Dermis microvascular lymphatic vessel endothelial cell (primary cell): ENCODE results near the gene DPY19L3. TPM values are rescaled to one million over a fixed set of nuclear protein-coding genes. Genes with fewer than 3 reads are reported as not detected.
"Not testable (repeated sequence)": the region's sequence is repeated elsewhere in the genome, so short reads cannot be mapped to it uniquely, and the experiment has no call there.

Source experiments
- DNase-seq, 2 donors: peaks; one replicate each; pipeline versions ENCODE4 v3.0.0 to v3.0.0-alpha.2; 2010; ENCODE audit warnings: low read depth in 2 of 2
- total RNA-seq: library from RNA; depleted of rRNA; stranded (reverse); fragments of >200 nt; gene quantifications from 2 replicates; pipeline ENCODE4 v1.2.1, GENCODE V29; 2014

DPY19L3 gene, protein sequence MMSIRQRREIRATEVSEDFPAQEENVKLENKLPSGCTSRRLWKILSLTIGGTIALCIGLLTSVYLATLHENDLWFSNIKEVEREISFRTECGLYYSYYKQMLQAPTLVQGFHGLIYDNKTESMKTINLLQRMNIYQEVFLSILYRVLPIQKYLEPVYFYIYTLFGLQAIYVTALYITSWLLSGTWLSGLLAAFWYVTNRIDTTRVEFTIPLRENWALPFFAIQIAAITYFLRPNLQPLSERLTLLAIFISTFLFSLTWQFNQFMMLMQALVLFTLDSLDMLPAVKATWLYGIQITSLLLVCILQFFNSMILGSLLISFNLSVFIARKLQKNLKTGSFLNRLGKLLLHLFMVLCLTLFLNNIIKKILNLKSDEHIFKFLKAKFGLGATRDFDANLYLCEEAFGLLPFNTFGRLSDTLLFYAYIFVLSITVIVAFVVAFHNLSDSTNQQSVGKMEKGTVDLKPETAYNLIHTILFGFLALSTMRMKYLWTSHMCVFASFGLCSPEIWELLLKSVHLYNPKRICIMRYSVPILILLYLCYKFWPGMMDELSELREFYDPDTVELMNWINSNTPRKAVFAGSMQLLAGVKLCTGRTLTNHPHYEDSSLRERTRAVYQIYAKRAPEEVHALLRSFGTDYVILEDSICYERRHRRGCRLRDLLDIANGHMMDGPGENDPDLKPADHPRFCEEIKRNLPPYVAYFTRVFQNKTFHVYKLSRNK
- total RNA-seq = 18.6 and 30.1 TPM in 2 replicates

DNA sequence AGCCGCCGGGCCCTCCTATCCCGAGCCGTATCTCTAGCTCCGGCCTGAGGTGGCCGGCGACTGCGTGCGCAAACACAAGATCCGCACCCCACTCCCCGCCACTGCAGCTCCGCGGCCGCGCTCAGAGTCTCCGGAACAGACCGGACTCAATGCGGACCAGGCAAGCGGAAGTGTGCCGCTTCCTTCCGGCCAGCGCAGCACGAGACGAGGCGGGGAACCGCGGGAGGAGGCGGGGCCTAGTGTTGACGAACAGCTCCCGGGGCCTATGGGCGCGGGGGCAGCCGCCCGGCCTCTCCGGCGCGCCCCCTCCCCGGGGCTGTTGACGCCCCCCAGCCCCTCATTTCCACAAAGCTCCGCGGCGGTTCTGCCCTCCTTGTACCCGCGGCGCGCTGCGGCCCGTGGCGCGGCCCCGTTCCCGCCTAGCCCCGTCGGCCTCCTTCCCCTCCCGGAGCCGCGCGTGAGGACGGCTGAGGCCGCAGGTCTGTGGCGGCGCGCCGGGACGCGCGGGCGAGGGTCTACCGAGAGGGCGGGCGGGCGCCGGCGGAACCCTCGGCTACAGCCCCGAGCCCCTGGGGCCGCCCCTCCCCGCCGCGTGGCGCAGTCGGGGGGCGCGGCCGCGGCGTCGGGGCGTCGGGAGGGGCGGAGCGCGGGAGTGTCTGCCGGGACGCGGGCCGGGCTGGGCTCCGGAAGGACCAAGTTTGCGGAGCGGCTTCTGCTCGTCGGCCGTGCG is at the start of gene DPY19L3:
DPY19L3 (plus strand) TSS at position 340 of the 730 bp plus-strand sequence. CDS start 2,484 bp downstream, outside the sequence.
- DNase-seq = peak; percentile 88 to 96

DNA sequence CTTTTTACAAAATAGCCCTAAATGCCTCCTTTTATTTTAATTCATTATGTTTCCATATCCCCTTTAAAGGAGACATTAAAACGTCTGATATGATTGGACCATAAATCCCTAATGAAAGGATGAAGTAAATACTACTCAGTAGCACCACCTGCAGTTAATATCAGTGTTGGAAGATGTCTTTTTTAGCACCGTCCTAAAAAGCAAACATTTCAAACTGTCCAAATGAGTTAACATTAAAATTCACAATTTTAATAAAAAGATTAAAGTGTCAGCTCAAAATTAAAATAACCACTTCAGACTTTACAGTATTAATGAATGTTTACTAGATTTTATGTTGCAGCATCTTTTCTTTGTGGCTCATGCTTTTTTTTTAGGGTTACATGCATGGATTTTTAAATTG is 47.9 kb upstream of the DPY19L3 start:
- DNase-seq = peak in 1 of 2 donors; percentile 41

DNA sequence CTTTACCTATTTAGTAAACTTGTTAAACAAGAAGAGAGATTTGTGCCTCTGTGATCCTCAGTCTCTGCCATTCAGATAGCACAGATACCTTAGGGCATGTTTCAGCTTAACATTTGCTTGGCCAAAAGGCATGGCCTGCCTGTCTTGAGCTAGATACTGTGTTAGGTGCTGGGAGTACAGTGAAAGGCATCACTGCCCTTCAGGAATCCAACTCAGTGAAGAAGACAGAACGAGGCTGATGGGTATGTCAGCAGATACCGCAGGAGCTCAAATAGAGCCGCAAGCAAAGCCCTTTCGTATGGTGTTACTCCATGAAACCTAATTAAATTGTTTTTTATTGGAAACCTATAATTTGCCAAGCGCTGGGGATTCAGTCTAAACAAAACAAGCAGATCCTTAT is 47.2 kb upstream of the DPY19L3 start:
- no peak for DNase-seq

DNA sequence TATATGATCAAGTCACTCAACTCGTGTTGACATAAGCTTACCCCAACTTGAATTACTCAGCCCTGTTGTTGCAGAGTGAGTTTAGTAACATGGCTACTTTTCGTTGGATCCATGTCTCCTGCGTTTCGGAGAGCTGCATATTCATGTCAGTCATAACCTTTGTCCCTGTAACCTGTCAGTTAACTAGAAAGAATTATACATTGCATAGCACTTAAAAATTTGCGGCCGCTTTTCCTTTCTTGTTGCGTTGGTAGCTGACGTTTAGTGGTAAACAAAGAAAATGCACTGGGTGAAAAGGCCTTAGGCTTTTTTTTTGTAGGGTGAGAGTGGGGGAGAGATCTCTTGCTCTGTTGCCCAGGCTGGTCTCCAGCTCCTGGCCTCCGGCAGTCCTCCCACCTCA is 46.0 kb upstream of the DPY19L3 start:
- no peak for DNase-seq

DNA sequence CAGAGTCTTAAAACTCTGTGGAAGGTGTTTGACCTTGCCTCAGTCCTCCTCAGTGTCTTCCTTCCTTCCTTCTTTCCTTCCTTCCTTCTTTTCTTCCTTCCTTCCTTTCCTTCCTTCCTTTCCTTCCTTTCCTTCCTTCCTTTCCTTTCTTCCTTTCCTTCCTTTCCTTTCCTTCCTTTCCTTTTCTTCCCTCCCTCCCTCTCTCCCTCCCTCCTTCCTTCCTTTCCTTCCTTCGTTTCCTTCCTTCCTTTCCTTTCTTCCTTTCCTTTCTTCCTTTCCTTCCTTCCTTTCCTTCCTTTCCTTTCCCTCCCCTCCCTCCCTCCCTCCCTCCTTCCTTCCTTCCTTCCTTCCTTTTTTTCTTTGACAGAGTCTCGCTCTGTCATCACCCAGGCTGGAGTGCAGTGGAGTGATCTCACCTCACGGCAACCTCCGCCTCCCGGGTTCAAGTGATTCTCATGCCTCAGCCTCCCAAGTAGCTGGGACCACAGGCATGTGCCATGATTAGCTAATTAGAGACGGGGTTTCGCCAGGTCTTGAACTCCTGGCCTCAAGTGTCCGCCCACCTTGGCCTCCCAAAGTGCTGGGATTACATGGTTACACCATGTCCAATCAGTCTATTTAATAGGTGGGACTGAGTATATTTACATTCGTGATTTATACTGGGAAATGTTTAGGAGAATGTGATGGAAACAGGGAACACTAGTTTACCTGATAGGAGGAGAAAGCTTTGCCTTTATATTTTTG is 43.8 kb upstream of the DPY19L3 start:
- no peak for DNase-seq

DNA sequence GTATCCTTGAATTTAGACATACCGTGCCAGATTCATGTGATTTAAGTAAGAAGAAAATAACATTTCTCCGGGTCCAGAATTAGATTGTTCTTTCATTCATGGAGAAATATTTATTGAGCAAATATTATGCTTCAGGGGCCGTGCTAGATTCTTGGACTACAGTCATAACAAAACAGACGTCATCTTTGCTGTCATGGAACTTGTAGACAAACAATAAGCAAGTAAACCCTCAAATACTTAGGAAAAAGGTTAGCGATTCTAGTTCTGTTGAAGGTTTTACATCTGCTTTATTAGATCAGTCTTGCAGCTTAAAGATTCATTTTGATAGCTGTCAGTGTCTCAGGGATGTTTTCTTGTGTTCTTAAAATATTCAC is 43.3 kb upstream of the DPY19L3 start:
- no peak for DNase-seq

DNA sequence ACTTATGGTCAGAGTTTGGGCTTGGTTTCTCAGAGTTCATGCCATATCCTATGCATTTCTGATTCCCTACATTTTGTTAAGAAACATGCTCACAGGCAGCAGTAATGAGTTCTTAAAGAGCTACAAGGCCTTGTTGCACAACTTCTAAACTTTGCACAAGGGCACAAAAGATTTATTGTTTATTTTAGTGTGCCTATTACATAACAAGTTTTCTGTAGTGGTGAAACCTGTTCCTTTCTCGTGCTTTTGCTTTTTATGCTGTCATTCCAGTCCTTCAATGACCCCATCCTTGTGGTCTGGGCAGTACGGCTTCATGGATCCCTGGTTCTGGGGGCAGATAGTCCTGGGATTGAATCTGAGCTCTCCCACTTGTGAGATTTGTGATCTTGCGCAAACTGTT is 42.4 kb upstream of the DPY19L3 start:
- DNase-seq = no peak

DNA sequence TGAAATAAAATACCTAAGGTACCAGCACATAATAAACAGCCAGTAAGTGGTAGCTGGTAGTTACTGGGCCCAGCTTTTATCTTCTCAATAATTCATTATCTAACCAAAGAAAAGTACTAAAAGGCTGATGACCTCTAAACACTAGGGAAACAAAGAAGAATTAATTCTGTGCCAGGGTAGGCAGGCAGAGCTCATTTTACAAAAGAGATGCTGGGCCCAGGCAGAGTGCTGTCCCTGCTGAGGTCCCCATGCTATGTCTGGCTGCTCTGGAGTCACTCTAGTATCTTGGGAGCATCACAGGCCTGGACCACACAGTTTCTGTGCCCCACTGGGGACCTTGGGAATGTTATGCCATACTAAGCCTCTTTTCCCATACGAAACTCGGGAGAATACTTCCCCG is 41.9 kb upstream of the DPY19L3 start:
- no peak for DNase-seq

DNA sequence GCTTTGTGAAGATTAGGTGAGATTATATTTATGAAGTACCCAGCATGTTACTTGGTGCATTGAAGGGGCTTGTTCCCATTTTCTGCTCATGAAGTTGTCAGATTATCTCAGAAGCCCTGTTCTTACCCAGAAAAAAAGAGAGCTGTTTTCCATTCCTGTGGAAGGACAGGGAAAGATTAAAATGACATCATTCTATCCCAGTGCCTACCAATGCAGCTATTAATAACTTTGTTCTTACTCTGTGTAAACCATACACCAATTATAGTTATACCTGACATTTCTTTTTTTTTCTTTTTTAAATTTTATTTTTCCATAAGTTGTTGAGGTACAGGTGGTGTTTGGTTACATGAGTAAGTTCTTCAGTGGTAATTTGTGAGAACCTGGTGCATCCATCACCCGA is 41.5 kb upstream of the DPY19L3 start:
- no peak for DNase-seq

DNA sequence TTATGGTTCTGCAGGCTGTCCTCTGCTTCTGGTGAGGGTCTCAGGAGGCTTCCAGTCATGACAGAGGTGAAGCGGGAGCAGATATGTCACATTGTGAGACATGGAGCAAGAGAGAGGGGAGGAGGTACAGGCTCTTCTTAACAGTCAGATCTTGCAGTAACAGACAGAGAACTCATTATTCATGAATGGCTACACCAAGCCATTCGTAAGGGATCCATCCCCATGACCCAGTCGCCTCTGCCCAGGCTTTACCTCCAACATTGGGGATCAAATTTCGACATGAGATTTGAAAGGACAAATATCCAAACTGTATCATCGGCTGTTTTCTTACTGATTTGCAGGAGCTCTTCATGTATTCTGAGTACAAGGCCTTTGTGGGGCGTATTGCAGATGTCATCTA is 38.5 kb upstream of the DPY19L3 start:
- DNase-seq = no peak

DNA sequence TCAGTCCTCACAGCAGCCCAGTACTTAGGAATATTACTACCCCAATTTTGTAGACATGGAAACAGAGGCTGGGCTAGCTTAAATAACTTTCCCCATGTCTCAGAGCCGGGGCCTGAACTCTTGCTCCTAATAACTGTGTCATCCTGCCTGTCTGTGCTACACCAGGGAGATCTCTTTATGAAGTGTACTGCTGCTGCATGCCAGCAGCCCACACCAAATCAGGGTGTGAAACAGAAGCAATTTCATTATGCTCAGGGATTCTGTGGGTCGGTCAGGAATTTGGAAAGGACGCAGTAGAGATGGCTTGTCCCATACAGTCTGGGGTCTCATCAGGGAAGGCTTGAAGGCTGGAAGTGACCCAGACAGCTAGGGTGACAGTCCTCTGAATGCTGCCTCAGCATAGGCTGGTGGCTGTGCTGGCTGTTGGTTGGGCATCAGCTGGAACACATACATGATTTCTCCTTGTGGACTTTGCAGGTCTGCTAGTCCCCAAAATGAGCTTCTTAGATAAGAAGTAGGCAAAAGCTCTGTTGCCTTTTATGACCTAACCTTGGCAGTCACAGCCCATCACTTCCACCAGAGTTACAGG is 37.5 kb upstream of the DPY19L3 start:
- DNase-seq = no peak

DNA sequence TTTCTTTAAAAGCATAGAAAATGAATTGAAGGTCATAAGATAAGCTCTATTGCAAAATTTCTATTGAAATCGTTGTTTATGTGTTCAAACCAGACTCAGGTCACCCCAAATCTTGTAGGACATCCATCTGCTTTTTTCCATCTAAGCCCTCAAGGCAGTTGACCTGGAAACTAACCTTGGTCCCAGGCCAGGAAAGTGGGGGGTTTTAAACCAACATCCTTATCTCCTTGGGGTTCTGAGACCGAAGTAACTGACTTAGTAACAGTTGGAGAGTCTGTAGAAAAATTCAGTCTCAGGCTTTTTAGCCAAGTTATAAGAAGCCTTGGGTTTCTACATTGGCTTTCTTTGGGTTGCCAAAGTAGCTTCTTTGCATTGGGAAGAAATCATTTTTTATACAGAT is 36.8 kb upstream of the DPY19L3 start:
- no peak for DNase-seq

DNA sequence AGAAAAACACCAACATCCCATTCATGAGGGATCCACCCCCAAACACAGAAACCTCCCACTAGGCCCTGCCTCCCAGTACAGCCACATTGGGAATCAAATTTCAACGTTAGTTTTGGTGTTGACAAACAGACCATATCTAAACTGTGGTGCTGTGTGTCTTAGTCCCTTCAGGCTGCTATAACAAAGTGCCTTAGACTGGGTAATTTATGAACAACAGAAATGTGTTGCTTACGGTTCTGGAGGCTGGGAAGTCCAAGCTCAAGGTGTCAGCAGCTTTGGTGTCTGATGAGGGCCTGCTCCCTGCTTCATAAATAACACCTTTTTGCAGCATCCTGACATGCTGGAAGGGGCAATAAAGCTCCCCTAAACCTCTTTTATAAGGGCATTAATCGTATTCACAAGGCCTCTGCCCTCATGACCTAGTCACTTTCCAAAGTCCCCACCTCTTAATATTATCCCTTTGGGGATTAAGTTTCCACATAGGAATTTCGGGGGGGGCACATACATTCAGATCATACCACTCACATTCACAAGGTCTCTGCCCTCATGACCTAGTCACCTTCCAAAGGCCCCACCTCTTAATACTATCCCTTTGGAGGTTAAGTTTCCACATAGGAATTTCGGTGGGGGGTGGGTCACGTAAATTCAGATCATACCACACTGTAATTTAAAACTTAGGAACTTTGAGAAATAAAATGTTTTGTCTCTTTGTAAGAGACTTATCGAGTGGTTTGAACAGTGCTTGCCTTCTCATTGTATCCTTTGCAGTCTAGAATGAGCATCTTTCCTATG is 32.6 kb upstream of the DPY19L3 start:
- no peak for DNase-seq

DNA sequence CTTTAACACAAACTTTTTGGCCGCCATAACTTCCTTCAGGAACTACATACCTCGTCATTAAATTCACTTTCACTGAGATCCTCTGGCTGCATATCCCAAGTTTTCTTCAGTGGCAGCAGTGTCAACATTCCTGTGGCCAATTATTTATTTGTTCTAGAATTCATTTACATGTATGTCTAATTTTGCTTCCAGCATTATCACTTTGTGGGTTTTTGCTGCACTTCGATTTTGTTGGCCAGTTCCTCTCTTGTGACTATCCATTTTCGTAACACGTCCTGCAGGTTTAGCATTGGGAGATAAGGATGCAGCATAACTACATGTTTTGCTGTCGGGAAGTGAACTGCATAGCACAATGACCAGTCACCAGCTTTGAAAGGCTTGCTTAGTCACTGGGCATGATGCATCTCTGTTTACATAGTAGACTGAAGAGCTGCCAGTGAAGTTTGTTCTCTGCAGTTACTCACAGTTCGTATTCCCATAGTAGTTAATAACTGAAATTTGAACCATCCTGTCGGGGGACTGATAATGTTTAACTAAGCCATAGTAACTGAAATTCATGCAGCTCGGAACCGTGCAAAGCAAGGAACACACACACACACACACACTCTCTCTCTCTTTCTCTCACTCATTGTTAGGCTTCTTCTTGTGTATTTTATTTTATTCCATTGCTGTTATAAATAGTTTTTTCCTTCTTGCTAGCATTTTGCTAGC is 31.8 kb upstream of the DPY19L3 start:
- peak; percentile 94 to 98 for DNase-seq

DNA sequence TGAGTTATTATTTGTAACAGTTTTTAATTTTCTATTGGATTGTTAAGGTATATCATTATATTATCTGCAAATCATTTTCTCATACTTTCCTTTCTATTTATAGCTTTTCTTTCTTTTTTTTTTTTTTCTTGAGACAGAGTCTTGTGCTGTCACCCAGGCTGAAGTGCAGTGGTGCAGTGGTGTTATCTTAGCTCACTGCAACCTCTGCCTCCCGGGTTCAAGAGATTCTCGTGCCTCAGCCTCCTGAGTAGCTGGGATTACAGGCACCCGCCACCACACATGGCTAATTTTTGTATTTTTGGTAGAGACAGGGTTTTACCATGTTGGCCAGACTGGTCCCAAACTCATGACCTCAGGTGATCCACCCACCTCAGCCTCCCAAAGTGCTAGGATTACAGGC is 31.2 kb upstream of the DPY19L3 start:
- DNase-seq = not testable (repeated sequence)

DNA sequence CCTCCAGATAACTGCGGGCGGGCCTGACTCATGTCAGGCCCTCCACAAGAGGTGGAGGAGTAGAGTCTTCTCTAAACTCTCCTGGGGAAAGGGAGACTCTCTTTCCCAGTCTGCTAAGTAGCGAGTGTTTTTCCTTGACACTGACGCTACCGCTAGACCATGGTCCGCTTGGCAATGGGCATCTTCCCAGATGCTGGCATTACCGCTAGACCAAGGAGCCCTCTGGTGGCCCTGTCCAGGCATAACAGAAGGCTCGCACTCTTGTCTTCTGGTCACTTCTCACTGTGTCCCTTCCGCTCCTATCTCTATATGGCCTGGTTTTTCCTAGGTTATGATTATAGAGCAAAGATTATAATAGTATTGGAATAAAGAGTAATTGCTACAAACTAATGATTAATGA is 28.5 kb upstream of the DPY19L3 start:
- not testable (repeated sequence) for DNase-seq

DNA sequence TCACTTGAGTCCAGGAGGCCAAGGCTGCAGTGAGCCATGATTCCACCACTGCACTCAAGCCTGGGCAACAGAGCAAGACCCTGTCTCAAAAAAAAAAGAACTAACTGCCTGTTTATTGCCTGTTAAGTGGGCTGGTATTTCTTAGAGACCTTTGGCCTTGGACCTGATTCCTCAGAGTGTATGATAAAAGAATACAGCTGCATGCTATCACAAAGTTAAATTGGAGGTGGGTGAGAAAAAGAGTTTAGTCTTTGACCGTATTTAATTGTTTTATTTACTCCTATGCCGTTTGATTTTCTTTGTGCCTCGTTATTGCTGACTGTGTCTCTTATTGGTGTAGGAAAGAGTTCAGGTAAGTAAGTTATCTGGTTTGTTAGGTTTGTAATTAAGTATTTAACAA is 25.3 kb upstream of the DPY19L3 start:
- no peak for DNase-seq

DNA sequence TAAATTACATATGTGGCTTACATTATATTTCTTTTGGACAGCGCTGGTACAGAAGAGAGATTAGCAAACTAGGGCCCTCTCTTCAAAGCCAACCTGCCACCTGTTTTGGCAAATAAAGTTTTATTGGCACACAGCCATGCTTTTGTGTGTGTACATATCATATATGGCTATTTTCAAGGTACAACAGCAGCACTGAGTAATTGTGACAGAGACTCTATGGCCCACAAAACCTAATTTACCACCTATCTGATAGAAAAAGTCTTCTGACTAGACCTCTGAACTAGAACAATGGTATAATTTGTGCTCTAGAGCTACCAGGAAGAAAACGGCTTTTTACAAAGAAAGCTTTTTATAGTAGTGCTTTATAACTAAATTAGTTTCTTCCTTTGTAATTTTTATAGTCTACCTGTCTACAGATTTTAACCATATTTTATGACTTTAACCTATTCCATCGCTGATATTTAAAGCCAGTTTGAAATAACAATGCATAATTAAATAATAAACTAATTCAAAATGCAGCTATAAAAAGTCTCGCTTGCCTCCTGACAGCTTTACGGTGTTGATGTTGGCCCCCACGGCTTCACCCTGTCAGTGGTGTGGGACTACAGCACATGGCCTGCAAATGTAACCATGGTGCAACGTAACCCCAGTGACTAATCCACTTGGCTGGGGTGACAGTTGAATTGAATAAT is 17.7 kb upstream of the DPY19L3 start:
- DNase-seq = no peak

DNA sequence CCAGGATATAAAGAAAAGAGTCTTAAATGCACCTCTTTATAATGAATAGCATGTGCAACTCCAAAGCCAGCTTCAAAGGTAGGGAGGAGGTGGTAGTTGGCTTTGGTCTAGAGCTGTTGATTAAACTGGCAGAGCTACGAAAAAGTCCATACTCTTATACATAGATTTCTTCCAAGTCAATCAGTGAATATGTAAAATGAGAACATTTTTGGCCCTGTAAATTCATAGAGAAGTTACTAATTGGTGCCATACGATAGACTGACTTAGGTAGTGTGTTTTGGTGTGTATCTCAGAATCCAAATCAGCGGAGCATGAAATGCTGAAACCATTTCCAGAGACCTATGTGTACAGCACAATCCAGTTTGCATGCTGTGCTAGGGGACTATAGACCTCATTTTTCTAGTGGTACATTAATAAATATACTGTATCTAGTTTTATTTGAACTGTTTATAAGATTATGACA is 17.1 kb upstream of the DPY19L3 start:
- DNase-seq = no peak
